ENCODE measurements around the gene DHRS7C.

DNA sequence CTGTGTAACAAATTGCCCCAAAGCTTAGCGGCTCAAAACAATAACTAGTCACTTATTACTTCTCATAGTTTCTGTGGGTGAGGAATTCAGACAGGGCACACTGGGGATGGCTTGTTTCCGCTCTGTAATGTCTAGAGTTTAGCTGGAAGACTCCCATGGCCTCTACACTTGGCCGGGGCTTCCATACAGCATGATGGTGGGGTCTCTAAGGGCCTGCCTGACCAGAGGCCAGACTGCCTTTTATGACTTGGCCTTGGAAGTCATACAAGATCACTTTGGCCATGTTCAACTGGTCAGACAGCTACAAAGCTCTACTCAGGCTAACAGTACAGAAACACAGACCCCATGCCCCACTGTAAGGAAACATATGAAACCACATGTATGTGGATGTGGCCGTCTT is 42.5 kb upstream of the DHRS7C start:
- TF ChIP-seq, protein P1, sequence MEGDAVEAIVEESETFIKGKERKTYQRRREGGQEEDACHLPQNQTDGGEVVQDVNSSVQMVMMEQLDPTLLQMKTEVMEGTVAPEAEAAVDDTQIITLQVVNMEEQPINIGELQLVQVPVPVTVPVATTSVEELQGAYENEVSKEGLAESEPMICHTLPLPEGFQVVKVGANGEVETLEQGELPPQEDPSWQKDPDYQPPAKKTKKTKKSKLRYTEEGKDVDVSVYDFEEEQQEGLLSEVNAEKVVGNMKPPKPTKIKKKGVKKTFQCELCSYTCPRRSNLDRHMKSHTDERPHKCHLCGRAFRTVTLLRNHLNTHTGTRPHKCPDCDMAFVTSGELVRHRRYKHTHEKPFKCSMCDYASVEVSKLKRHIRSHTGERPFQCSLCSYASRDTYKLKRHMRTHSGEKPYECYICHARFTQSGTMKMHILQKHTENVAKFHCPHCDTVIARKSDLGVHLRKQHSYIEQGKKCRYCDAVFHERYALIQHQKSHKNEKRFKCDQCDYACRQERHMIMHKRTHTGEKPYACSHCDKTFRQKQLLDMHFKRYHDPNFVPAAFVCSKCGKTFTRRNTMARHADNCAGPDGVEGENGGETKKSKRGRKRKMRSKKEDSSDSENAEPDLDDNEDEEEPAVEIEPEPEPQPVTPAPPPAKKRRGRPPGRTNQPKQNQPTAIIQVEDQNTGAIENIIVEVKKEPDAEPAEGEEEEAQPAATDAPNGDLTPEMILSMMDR (IDR thresholded peaks at IDR 0.05): no peak
- TF ChIP-seq POLR2A (IDR thresholded peaks at IDR 0.05): no peak
